Epithelial cell of proximal tubule (primary cell): ENCODE data around the gene ST14. TPM values are rescaled to one million over a fixed set of nuclear protein-coding genes. Genes with fewer than 3 reads are reported as not detected.

Experiments used
- DNase-seq: peaks from one replicate; pipeline ENCODE4 v3.0.0-alpha.2; 2011; ENCODE audit warnings: low read depth
- H3K4me3 ChIP-seq: 2 replicates; pipeline ENCODE4 v1.5.1; 2011; ENCODE audit warnings: low read depth, mild to moderate bottlenecking, low read length
- total RNA-seq: library from RNA; depleted of rRNA; stranded (reverse); fragments of >200 nt; gene quantifications from 2 replicates; pipeline ENCODE4 v1.2.3, GENCODE V29; 2015
- TF ChIP-seq, protein P1 (sequence below): conservative IDR thresholded peaks from 2 replicates; pipeline ENCODE4 v1.5.1; 2012; ENCODE audit warnings: low read depth, mild to moderate bottlenecking, low read length

Gene ST14
- total RNA-seq, 1 donor from 2014 or later = 75.5 TPM

DNA sequence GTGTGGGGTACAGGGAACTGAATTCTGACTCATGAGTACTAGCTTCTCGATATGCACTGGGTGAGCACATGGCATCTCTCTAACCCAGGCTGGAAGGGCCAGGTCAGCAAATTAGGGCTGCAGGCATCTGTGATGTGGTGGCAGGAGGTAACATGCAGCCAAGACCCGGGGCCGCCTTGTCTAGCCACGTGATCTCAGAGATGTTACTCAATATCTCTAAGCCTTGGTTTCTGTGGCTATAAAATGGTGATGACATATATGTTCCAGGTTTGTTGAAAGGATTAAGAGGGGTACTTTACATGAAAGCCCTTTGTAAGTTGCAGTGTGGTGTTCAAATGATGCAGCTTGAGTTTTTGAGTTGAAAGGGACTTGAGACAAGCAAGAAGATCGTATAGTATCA, 3.2 kb downstream of the ST14 start:
- no peak for DNase-seq
- no peak overlapping the region for H3K4me3 ChIP-seq
- TF ChIP-seq, protein P1, sequence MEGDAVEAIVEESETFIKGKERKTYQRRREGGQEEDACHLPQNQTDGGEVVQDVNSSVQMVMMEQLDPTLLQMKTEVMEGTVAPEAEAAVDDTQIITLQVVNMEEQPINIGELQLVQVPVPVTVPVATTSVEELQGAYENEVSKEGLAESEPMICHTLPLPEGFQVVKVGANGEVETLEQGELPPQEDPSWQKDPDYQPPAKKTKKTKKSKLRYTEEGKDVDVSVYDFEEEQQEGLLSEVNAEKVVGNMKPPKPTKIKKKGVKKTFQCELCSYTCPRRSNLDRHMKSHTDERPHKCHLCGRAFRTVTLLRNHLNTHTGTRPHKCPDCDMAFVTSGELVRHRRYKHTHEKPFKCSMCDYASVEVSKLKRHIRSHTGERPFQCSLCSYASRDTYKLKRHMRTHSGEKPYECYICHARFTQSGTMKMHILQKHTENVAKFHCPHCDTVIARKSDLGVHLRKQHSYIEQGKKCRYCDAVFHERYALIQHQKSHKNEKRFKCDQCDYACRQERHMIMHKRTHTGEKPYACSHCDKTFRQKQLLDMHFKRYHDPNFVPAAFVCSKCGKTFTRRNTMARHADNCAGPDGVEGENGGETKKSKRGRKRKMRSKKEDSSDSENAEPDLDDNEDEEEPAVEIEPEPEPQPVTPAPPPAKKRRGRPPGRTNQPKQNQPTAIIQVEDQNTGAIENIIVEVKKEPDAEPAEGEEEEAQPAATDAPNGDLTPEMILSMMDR = no peak

DNA sequence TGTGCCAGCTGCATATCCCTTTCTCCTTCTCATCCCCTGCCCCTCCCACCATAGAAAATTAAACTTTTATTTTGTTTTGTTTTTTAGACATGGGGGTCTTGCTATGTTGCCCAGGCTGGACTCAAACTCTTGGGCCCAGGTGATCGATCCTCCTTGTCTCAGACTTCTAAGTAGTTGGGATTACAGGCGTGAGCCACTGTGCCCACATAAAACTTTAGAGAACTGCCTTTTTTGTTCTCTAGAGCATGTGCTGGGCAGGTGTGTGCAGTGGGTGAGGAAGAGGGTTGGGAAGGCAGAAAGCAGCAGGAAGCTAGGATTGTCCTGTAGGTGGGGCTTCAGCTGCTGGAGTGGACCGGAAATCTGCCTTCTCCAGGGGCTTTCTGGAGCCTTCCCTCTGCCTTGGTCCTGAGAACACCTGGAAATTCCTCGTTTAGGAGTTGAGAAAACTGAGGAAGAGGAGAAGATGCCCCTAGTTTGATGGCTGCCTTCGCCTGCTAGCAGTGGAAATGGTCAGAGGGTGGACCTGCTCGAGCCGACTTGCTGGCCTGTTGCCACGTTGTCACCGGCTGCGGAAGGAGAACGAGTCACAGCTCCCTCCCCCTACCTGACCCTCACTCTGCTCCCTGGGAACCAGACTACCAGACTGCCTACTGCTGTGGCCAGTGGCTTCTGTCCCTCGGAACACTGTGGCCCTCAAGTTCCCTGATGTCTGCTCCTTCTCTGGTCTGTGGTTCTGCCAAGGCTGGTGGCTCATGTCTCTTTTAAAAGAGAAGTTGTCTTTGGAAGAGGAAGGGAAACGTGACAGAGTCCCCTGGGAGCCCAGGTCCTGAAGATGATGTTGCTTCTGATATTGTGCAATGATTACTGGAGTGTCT, 4.0 kb downstream of the ST14 start:
- no peak for DNase-seq
- H3K4me3 ChIP-seq = peak overlapping the region; percentile 3
- TF ChIP-seq, protein P1 = peak; percentile 40

DNA sequence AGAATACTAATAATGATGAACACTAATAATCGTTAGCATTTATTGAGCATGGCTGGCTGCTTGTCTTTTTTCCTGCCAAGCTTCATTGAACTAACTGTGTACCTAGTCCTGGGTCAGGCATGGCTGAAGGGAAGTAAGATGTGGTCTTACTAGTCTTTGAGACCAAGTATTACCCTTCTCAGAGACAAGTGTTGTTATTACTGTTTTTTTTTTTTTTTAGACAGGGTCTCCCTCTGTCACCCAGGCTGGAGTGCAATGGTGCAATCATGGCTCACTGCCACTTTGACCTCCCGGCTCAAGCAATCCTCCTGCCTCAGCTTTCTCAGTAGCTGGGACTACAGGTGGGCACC, 4.6 kb downstream of the ST14 start:
- no peak for DNase-seq
- TF ChIP-seq, protein P1 = no peak

DNA sequence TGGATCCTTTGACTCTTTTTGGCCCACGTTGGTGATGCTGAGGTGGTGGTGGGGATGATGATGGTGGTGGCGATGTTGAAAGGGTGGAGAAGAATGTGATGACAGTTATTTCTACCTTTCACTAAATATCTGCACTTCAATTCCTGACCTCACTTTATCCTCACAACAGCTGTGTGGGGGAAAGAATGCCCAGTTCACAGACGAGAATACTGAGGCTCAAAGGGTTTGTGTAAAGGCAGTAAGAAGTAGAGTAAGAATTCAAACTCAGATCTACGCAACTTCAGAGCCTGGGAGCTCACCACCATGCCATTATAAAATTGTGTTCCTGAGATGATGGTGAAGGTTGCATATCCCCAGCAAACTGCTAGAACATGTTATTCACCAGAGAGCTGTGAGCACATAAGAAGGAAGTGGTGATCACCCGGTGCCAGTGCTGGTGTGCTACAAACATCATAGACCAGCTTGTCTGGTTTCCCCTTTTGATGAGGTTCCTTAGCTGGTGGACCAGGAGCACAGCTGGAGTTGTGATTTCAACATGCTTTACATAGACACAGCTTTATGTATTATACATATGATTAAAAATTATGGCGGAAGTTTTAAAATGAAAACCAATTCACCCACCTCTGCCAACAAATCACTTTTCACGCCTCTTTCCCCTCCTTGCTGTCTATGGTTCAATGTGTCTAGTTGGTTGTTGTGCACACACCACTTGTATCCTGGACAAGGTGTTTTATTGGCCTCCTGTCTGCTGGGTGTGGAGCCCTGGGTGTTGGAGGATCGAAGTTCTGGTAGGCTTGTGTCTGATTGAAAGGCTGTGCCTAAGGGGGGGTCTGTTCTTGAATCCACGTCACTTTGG, 6.2 kb downstream of the ST14 start:
- TF ChIP-seq, protein P1 = no peak
- no peak overlapping the region for H3K4me3 ChIP-seq
- no peak for DNase-seq

More for the DNA sequence above, 4.6 kb downstream of the ST14 start:
- no peak overlapping the region for H3K4me3 ChIP-seq

DNA sequence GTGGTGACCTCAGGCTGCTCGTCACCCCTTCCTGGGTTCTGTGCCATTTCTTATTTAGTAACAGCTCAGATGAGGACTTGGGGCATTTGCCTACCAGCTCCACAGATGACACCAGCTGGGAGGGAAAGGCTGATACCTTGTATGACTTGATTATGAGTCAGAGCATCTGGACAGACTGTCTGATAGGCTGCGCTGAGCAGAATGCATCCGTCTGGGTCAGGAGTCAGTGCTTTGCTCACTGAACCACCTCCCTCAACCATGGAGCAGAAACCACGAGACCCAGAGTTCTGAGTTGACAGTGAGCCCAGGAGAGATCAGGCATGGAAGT, 6.8 kb downstream of the ST14 start:
- TF ChIP-seq, protein P1 = no peak
- no peak overlapping the region for H3K4me3 ChIP-seq
- peak; percentile 98 for DNase-seq

DNA sequence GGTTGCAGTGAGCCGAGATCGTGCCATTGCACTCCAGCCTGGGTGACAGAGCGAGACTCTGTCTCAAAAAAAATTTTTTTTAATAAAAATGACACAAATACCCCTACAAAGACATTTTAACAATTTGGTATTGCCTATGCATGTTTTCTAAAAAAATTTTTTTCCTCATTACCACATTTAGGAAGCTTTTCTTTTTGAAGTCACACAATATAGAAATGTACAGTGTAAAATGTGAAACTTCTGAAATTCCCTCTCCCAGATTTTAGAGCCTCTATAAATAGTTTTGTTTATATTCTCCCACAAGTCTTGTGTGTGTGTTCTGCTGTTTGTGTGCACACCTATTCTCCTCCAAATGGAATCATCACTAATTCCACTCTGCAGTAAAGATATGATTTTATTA, 7.6 kb downstream of the ST14 start:
- TF ChIP-seq, protein P1 = no peak
- H3K4me3 ChIP-seq = no peak overlapping the region
- no peak for DNase-seq
